ENCODE data around the gene CALD1. TPM values are rescaled to one million over a fixed set of nuclear protein-coding genes. Genes with fewer than 3 reads are reported as not detected.

Gene CALD1
- polyA plus RNA-seq, 1 donor from 2014 or later, result 8.0 TPM

GRCh38 chr7:134901389-134902020 is 122.1 kb downstream of the CALD1 start:
- Histone ChIP-seq H3K9me3 (ENCODE audit: low read length) (no peaks in the 10 kb centered on the region), H3K79me2 (replicated peaks; ENCODE audit: insufficient read depth, low read length) (no peaks in the 10 kb centered on the region), H3F3A (ENCODE audit: insufficient read depth, low read length, poor library complexity, severe bottlenecking) (no peaks in the 10 kb centered on the region), H3K9ac (ENCODE audit: low read length) (no peak overlapping the region), H3K27me3 (ENCODE audit: insufficient read depth, low read depth, low read length) (no peaks in the 10 kb centered on the region), H3K27ac (ENCODE audit: low read length) (no peak overlapping the region), H3K9me2 (ENCODE audit: insufficient read depth, low read length) (no peaks in the 10 kb centered on the region), H4K20me1 (ENCODE audit: insufficient read depth) (no peaks in the 10 kb centered on the region), H3K4me3 (ENCODE audit: low read length) (no peak overlapping the region), H3K4me2 (ENCODE audit: low read length) (no peak overlapping the region), H3K36me3 (ENCODE audit: insufficient read depth, low read length) (no peaks in the 10 kb centered on the region), H2AFZ (ENCODE audit: low read depth, low read length) (no peak overlapping the region)
- no peak for TF ChIP-seq CTCF (IDR thresholded peaks at IDR 0.05; ENCODE audit: poor library complexity, severe bottlenecking)
- TF ChIP-seq MXI1 (conservative IDR thresholded peaks at IDR 0.05; ENCODE audit: poor library complexity, severe bottlenecking), result no peak
- TF ChIP-seq EP300 (conservative IDR thresholded peaks at IDR 0.05; ENCODE audit: poor library complexity, severe bottlenecking), result no peak
- no peak for TF ChIP-seq EZH2 (IDR thresholded peaks at IDR 0.05; ENCODE audit: borderline replicate concordance, insufficient read depth, low read length, poor library complexity, severe bottlenecking)
- TF ChIP-seq RAD21 (conservative IDR thresholded peaks at IDR 0.05), result no peak
- no peak for TF ChIP-seq SMC3 (conservative IDR thresholded peaks at IDR 0.05; ENCODE audit: poor library complexity)

GRCh38 chr7:134902058-134902457 is 122.6 kb downstream of the CALD1 start:
- H3K36me3 ChIP-seq (ENCODE audit: insufficient read depth, low read length), result no peaks in the 10 kb centered on the region
- H3K27me3 ChIP-seq (ENCODE audit: insufficient read depth, low read depth, low read length), result no peaks in the 10 kb centered on the region
- no peak overlapping the region for H3K9ac ChIP-seq (ENCODE audit: low read length)
- no peak for TF ChIP-seq REST (IDR thresholded peaks at IDR 0.05; ENCODE audit: borderline replicate concordance)
- no peak overlapping the region for H2AFZ ChIP-seq (ENCODE audit: low read depth, low read length)
- no peaks in the 10 kb centered on the region for H3K79me2 ChIP-seq (replicated peaks; ENCODE audit: insufficient read depth, low read length)
- H3K9me3 ChIP-seq (ENCODE audit: low read length), result no peaks in the 10 kb centered on the region
- H3F3A ChIP-seq (ENCODE audit: insufficient read depth, low read length, poor library complexity, severe bottlenecking), result no peaks in the 10 kb centered on the region
- H3K4me2 ChIP-seq (ENCODE audit: low read length), result no peak overlapping the region
- H3K4me3 ChIP-seq (ENCODE audit: low read length), result no peak overlapping the region
- H3K27ac ChIP-seq (ENCODE audit: low read length), result no peak overlapping the region
- H3K9me2 ChIP-seq (ENCODE audit: insufficient read depth, low read length), result no peaks in the 10 kb centered on the region
- H4K20me1 ChIP-seq (ENCODE audit: insufficient read depth), result no peaks in the 10 kb centered on the region
